Ishikawa (cell line): ENCODE data around the gene KCNQ5.

Source experiments
- CEBPB ChIP-seq: IDR thresholded peaks from 2 replicates; pipeline ENCODE4 v1.6.1; 2012
- CREB1 ChIP-seq: IDR thresholded peaks from 2 replicates; pipeline ENCODE4 v1.6.1; 2012; ENCODE audit warnings: low read depth
- EP300 ChIP-seq: IDR thresholded peaks from 2 replicates; pipeline ENCODE4 v1.6.1; 2012; ENCODE audit warnings: borderline replicate concordance
- MAX ChIP-seq: IDR thresholded peaks from 2 replicates; pipeline ENCODE4 v1.6.1; 2012
- NFIC ChIP-seq: IDR thresholded peaks from 2 replicates; pipeline ENCODE4 v1.6.1; 2012
- RAD21 ChIP-seq: IDR thresholded peaks from 2 replicates; pipeline ENCODE4 v1.6.1; 2012; ENCODE audit warnings: low read depth
- TAF1 ChIP-seq: IDR thresholded peaks from 2 replicates; pipeline ENCODE4 v1.6.1; 2012; ENCODE audit warnings: low read depth, mild to moderate bottlenecking
- TCF12 ChIP-seq: IDR thresholded peaks from 2 replicates; pipeline ENCODE4 v1.6.1; 2012; ENCODE audit warnings: low read depth
- TEAD4 ChIP-seq: IDR thresholded peaks from 2 replicates; pipeline ENCODE4 v1.6.1; 2012
- TF ChIP-seq, protein P1 (sequence below): IDR thresholded peaks from 2 replicates; pipeline ENCODE4 v1.6.1; 2012; ENCODE audit warnings: low read depth, mild to moderate bottlenecking
- TF ChIP-seq, protein P2 (sequence below): IDR thresholded peaks from 2 replicates; pipeline ENCODE4 v1.6.1; 2012

GRCh38 chr6:72635636-72636035 is 13.8 kb downstream of the KCNQ5 start:
- TF ChIP-seq TEAD4 (no peak), MAX (no peak), TAF1 (no peak), CREB1 (no peak), RAD21 (no peak), NFIC (no peak), EP300 (no peak), CEBPB (no peak), TCF12 (no peak)
- TF ChIP-seq, protein P1, sequence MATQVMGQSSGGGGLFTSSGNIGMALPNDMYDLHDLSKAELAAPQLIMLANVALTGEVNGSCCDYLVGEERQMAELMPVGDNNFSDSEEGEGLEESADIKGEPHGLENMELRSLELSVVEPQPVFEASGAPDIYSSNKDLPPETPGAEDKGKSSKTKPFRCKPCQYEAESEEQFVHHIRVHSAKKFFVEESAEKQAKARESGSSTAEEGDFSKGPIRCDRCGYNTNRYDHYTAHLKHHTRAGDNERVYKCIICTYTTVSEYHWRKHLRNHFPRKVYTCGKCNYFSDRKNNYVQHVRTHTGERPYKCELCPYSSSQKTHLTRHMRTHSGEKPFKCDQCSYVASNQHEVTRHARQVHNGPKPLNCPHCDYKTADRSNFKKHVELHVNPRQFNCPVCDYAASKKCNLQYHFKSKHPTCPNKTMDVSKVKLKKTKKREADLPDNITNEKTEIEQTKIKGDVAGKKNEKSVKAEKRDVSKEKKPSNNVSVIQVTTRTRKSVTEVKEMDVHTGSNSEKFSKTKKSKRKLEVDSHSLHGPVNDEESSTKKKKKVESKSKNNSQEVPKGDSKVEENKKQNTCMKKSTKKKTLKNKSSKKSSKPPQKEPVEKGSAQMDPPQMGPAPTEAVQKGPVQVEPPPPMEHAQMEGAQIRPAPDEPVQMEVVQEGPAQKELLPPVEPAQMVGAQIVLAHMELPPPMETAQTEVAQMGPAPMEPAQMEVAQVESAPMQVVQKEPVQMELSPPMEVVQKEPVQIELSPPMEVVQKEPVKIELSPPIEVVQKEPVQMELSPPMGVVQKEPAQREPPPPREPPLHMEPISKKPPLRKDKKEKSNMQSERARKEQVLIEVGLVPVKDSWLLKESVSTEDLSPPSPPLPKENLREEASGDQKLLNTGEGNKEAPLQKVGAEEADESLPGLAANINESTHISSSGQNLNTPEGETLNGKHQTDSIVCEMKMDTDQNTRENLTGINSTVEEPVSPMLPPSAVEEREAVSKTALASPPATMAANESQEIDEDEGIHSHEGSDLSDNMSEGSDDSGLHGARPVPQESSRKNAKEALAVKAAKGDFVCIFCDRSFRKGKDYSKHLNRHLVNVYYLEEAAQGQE, result no peak
- TF ChIP-seq, protein P2, sequence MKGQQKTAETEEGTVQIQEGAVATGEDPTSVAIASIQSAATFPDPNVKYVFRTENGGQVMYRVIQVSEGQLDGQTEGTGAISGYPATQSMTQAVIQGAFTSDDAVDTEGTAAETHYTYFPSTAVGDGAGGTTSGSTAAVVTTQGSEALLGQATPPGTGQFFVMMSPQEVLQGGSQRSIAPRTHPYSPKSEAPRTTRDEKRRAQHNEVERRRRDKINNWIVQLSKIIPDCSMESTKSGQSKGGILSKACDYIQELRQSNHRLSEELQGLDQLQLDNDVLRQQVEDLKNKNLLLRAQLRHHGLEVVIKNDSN, result no peak
